ENCODE data around the gene TTC7B.

GRCh38 chr14:90641168-90641567 is 175.1 kb downstream of the TTC7B start:
- TF ChIP-seq, protein P1, sequence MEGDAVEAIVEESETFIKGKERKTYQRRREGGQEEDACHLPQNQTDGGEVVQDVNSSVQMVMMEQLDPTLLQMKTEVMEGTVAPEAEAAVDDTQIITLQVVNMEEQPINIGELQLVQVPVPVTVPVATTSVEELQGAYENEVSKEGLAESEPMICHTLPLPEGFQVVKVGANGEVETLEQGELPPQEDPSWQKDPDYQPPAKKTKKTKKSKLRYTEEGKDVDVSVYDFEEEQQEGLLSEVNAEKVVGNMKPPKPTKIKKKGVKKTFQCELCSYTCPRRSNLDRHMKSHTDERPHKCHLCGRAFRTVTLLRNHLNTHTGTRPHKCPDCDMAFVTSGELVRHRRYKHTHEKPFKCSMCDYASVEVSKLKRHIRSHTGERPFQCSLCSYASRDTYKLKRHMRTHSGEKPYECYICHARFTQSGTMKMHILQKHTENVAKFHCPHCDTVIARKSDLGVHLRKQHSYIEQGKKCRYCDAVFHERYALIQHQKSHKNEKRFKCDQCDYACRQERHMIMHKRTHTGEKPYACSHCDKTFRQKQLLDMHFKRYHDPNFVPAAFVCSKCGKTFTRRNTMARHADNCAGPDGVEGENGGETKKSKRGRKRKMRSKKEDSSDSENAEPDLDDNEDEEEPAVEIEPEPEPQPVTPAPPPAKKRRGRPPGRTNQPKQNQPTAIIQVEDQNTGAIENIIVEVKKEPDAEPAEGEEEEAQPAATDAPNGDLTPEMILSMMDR (conservative IDR thresholded peaks at IDR 0.05): no peak
- no peak for TF ChIP-seq ZFX (IDR thresholded peaks at IDR 0.05)

Data from C4-2B (cell line).